GM12892 (cell line): Measurements from ENCODE around the gene VWA3B.

Experiments
- DNase-seq: peaks from one replicate; pipeline ENCODE4 v3.0.0; 2011; ENCODE audit not compliant: insufficient read length
- FAIRE-seq: peaks from 2 replicates; lab custom pipeline; 2011; peaks lifted over from hg19 to GRCh38; lab: Jason Lieb, UNC
- POLR2A ChIP-seq: IDR thresholded peaks from 2 replicates; pipeline ENCODE4 v1.6.1; 2011; ENCODE audit warnings: low read depth, low read length, control low read depth
- POLR2AphosphoS5 ChIP-seq: IDR thresholded peaks from 2 replicates; pipeline ENCODE4 v1.6.1; 2011; ENCODE audit warnings: low read depth, low read length, control low read depth
- TAF1 ChIP-seq: IDR thresholded peaks from 2 replicates; pipeline ENCODE4 v1.6.1; 2011; ENCODE audit warnings: low read depth, mild to moderate bottlenecking, control low read depth, low read length, borderline replicate concordance

Gene VWA3B

GRCh38 chr2:98149333-98149697 is 62.3 kb downstream of the VWA3B start:
- TF ChIP-seq POLR2A (no peak), TAF1 (no peak), POLR2AphosphoS5 (no peak)
- DNase-seq (no peak), FAIRE-seq (no peak)

- TF ChIP-seq TAF1 (no peak), POLR2AphosphoS5 (no peak), POLR2A (no peak)
- no peak for DNase-seq
- FAIRE-seq, result no peak
Observed at GRCh38 chr2:98153481-98153880, 66.5 kb downstream of the VWA3B start.

GRCh38 chr2:98155291-98155690 is 68.3 kb downstream of the VWA3B start:
- no peak for TF ChIP-seq POLR2A
- TF ChIP-seq POLR2AphosphoS5, result no peak
- no peak for TF ChIP-seq TAF1
- FAIRE-seq, result no peak
- no peak for DNase-seq

- DNase-seq (no peak), FAIRE-seq (no peak)
- no peak for TF ChIP-seq TAF1
- TF ChIP-seq POLR2AphosphoS5, result no peak
- TF ChIP-seq POLR2A, result no peak
Observed at GRCh38 chr2:98155716-98156115, 68.7 kb downstream of the VWA3B start.

GRCh38 chr2:98156304-98156703 is 69.3 kb downstream of the VWA3B start:
- FAIRE-seq (no peak), DNase-seq (no peak)
- TF ChIP-seq POLR2A, result no peak
- no peak for TF ChIP-seq TAF1
- TF ChIP-seq POLR2AphosphoS5, result no peak

GRCh38 chr2:98157557-98157956 is 70.6 kb downstream of the VWA3B start:
- no peak for DNase-seq
- no peak for FAIRE-seq
- no peak for TF ChIP-seq POLR2AphosphoS5
- no peak for TF ChIP-seq POLR2A
- TF ChIP-seq TAF1, result no peak

- DNase-seq, result no peak
- no peak for FAIRE-seq
- TF ChIP-seq POLR2A (no peak), TAF1 (no peak), POLR2AphosphoS5 (no peak)
Observed at GRCh38 chr2:98158305-98158704, 71.3 kb downstream of the VWA3B start.

- DNase-seq (no peak), FAIRE-seq (no peak)
- TF ChIP-seq TAF1 (no peak), POLR2A (no peak), POLR2AphosphoS5 (no peak)
Observed at GRCh38 chr2:98160554-98160953, 73.6 kb downstream of the VWA3B start.

- DNase-seq, result no peak
- no peak for TF ChIP-seq POLR2AphosphoS5
- no peak for FAIRE-seq
Observed at GRCh38 chr2:98161186-98161585, 74.2 kb downstream of the VWA3B start.

GRCh38 chr2:98164256-98164655 is 77.3 kb downstream of the VWA3B start:
- FAIRE-seq (no peak), DNase-seq (no peak)
- no peak for TF ChIP-seq POLR2A
- no peak for TF ChIP-seq TAF1
- TF ChIP-seq POLR2AphosphoS5, result no peak

- TF ChIP-seq POLR2AphosphoS5 (no peak), TAF1 (no peak), POLR2A (no peak)
- no peak for DNase-seq
- no peak for FAIRE-seq
Observed at GRCh38 chr2:98165516-98166071, 78.6 kb downstream of the VWA3B start.

GRCh38 chr2:98167916-98168315 is 80.9 kb downstream of the VWA3B start:
- DNase-seq (no peak), FAIRE-seq (no peak)
- TF ChIP-seq POLR2AphosphoS5, result no peak

- DNase-seq, result no peak
- TF ChIP-seq POLR2AphosphoS5, result no peak
- TF ChIP-seq POLR2A, result no peak
- no peak for TF ChIP-seq TAF1
- FAIRE-seq, result no peak
Observed at GRCh38 chr2:98170076-98170475, 83.1 kb downstream of the VWA3B start.
